Coronary artery (tissue), 2 donors: Measurements from ENCODE around the gene MAPK8.

Experiments used
- DNase-seq: peaks from one replicate; pipeline ENCODE4 v3.0.0-alpha.2; 2017; ENCODE audit warnings: low spot score
- H3K27ac ChIP-seq, 2 donors: fragments of 200-600 bp; sonication (generic); one replicate each; pipeline ENCODE4 v1.5.1; 2016 to 2019
- H3K4me3 ChIP-seq: fragments of 200-600 bp; sonication (generic); 2 replicates; pipeline ENCODE4 v1.5.1; 2016; ENCODE audit warnings: mild to moderate bottlenecking, moderate library complexity
- CTCF ChIP-seq: fragments of 200-600 bp; sonication (generic); IDR thresholded peaks from one replicate; pipeline ENCODE4 v1.5.1; 2019; ENCODE audit warnings: antibody characterized with exemption

Gene MAPK8

GRCh38 chr10:48316236-48316635 lies 9.8 kb downstream of the MAPK8 start:
- Histone ChIP-seq H3K4me3 (no peak overlapping the region), H3K27ac (no peak overlapping the region)
- DNase-seq: no peak
- no peak for TF ChIP-seq CTCF

- Histone ChIP-seq H3K27ac (no peak overlapping the region), H3K4me3 (no peak overlapping the region)
- no peak for TF ChIP-seq CTCF
- DNase-seq: no peak
Observed at GRCh38 chr10:48317321-48317990, 11.0 kb downstream of the MAPK8 start.

- DNase-seq: no peak
- Histone ChIP-seq H3K4me3 (no peak overlapping the region), H3K27ac (no peak overlapping the region)
- no peak for TF ChIP-seq CTCF
Observed at GRCh38 chr10:48322017-48322416, 15.5 kb downstream of the MAPK8 start.

GRCh38 chr10:48324580-48324979 lies 18.1 kb downstream of the MAPK8 start:
- H3K27ac ChIP-seq: no peak overlapping the region
- TF ChIP-seq CTCF: no peak
- H3K4me3 ChIP-seq: no peak overlapping the region
- no peak for DNase-seq

GRCh38 chr10:48330269-48330668 lies 23.8 kb downstream of the MAPK8 start:
- no peak overlapping the region for H3K4me3 ChIP-seq
- H3K27ac ChIP-seq: no peak overlapping the region
- DNase-seq: no peak
- no peak for TF ChIP-seq CTCF

- DNase-seq: no peak
- no peak for TF ChIP-seq CTCF
- H3K4me3 ChIP-seq: no peak overlapping the region
- no peak overlapping the region for H3K27ac ChIP-seq
Observed at GRCh38 chr10:48331436-48331835, 25.0 kb downstream of the MAPK8 start.

- TF ChIP-seq CTCF: no peak
- no peak overlapping the region for H3K4me3 ChIP-seq
- DNase-seq: no peak
- H3K27ac ChIP-seq: no peak overlapping the region
Observed at GRCh38 chr10:48332166-48332870, 25.8 kb downstream of the MAPK8 start.
